ENCODE data around the gene MAP3K10.
A peak's percentile ranks its signal among the peaks of the same experiment; 100 is the strongest.

The MAP3K10 gene

DNA sequence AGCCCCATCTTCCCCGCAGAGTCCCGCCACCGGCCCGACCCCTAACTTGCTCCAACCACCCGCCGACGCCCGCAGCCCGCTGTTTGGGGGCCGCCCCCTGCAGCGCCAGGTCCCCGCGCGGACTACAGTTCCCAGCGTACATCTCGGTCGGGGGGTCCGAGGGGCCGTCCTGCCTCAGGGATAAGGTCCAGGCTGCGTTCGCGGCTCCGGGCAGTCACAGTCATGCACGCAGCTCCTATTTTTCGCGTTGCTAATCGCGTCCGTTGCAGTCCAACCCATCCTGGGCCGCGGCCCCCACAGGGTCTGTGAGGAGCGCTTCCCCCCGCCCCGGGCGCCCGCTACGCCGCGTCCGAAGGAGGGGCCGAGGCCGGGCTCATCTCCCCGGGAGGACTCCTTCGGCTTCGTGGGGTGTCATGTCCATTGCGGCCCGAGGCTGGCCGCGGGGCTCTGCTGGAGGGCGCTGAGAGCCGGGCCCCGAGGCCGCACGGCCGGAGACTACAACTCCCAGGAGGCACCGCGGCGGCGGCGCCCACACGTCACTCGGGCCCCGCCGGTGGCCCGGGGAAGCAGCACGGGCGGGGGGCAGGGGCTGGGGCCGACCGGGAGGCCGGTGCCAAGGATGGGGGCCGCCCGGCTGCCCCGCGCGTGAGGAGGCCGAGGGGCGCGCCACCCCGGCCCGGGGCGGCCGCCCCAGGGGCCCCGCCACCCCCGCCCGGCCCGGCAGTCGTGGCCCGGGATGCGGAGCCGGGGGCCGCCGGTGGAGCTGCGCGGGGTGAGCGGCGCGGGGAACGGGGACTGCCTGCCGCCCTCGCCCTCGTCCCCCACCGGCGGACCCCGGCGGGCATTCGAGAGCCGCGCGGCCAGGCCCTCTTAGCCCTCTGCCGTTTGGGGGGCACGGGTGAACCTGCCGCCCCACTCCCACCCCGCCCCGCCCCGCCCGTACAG, at the start of gene MAP3K10:
TSS of gene MAP3K10 (plus strand) at position 536 of the 945 bp plus-strand sequence. CDS start 606 bp downstream, outside the sequence.
- ATAC-seq (ENCODE audit: low read depth) (peak; percentile 88), DNase-seq (ENCODE audit: low spot score) (no peak)
- no peaks in the 10 kb centered on the region for H3K4me1 ChIP-seq (ENCODE audit: insufficient read depth, poor library complexity, severe bottlenecking)
- no peaks in the 10 kb centered on the region for H3K27me3 ChIP-seq (ENCODE audit: insufficient read depth, poor library complexity, severe bottlenecking)
- peak within 1 kb of the TSS; percentile 66 for H3K4me3 ChIP-seq (ENCODE audit: severe bottlenecking)
- no peak for TF ChIP-seq CTCF (IDR thresholded peaks at IDR 0.05; ENCODE audit: poor library complexity, severe bottlenecking)
- H3K36me3 ChIP-seq (ENCODE audit: low read depth): no peaks in the 10 kb centered on the region
- H3K27ac ChIP-seq (ENCODE audit: poor library complexity, severe bottlenecking): peak within 1 kb of the TSS; percentile 19
- H3K9me3 ChIP-seq (ENCODE audit: severe bottlenecking): no peaks in the 10 kb centered on the region

DNA sequence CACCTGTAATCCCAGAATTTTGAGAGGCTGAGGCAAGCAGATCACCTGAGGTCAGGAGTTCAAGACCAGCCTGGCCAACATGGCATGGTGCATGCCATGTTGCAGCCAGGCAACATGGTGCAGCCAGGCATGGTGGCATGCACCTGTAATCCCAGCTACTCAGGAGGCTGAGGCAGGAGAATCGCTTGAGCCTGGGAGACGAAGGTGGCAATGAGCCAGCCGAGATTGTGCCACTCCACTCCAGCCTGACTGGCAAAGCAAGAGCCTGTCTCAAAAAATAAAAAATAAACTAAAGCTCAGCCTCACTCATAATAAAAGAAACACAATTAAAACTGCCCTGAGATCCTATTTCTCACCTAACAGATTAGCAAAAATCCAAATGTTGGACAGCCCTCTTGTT, 49.7 kb upstream of the MAP3K10 start:
- no peaks in the 10 kb centered on the region for H3K27me3 ChIP-seq (ENCODE audit: insufficient read depth, poor library complexity, severe bottlenecking)
- H3K36me3 ChIP-seq (ENCODE audit: low read depth): no peaks in the 10 kb centered on the region
- TF ChIP-seq CTCF (IDR thresholded peaks at IDR 0.05; ENCODE audit: poor library complexity, severe bottlenecking): no peak
- no peaks in the 10 kb centered on the region for H3K4me1 ChIP-seq (ENCODE audit: insufficient read depth, poor library complexity, severe bottlenecking)
- no peak overlapping the region for H3K27ac ChIP-seq (ENCODE audit: poor library complexity, severe bottlenecking)
- no peaks in the 10 kb centered on the region for H3K9me3 ChIP-seq (ENCODE audit: severe bottlenecking)
- ATAC-seq (ENCODE audit: low read depth) (no peak), DNase-seq (ENCODE audit: low spot score) (no peak)
- no peak overlapping the region for H3K4me3 ChIP-seq (ENCODE audit: severe bottlenecking)

GRCh38 chr19:40143612-40144011, 47.6 kb upstream of the MAP3K10 start:
- ATAC-seq (ENCODE audit: low read depth) (no peak), DNase-seq (ENCODE audit: low spot score) (no peak)
- TF ChIP-seq CTCF (IDR thresholded peaks at IDR 0.05; ENCODE audit: poor library complexity, severe bottlenecking): no peak
- H3K27me3 ChIP-seq (ENCODE audit: insufficient read depth, poor library complexity, severe bottlenecking): no peaks in the 10 kb centered on the region
- H3K36me3 ChIP-seq (ENCODE audit: low read depth): no peaks in the 10 kb centered on the region
- H3K4me1 ChIP-seq (ENCODE audit: insufficient read depth, poor library complexity, severe bottlenecking): peaks cover 8% of the 10 kb centered on the region
- H3K27ac ChIP-seq (ENCODE audit: poor library complexity, severe bottlenecking): no peak overlapping the region
- no peak overlapping the region for H3K4me3 ChIP-seq (ENCODE audit: severe bottlenecking)
- no peaks in the 10 kb centered on the region for H3K9me3 ChIP-seq (ENCODE audit: severe bottlenecking)

DNA sequence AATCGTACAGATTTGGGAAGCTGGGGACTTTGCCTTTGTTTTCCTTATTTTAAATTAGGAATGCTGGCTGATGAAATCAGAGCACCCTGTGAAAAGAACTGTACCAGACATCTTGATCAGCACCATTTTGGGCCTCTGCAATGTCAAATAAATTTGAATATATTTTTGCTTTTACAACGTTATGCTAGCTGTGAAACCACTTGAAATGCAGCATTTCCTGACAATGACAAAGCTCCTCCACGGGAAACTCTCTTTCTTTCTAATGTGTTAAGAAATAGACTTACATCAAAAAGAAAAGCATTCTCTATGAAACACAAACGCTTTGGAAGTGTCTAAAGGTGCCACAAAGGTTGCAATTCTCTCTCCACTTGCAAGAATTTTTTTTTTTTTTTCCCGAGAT, 47.1 kb upstream of the MAP3K10 start:
- peaks cover 8% of the 10 kb centered on the region for H3K4me1 ChIP-seq (ENCODE audit: insufficient read depth, poor library complexity, severe bottlenecking)
- no peaks in the 10 kb centered on the region for H3K36me3 ChIP-seq (ENCODE audit: low read depth)
- no peak overlapping the region for H3K27ac ChIP-seq (ENCODE audit: poor library complexity, severe bottlenecking)
- no peak for TF ChIP-seq CTCF (IDR thresholded peaks at IDR 0.05; ENCODE audit: poor library complexity, severe bottlenecking)
- DNase-seq (ENCODE audit: low spot score): no peak
- ATAC-seq (ENCODE audit: low read depth): no peak
- H3K9me3 ChIP-seq (ENCODE audit: severe bottlenecking): no peaks in the 10 kb centered on the region
- no peaks in the 10 kb centered on the region for H3K27me3 ChIP-seq (ENCODE audit: insufficient read depth, poor library complexity, severe bottlenecking)
- H3K4me3 ChIP-seq (ENCODE audit: severe bottlenecking): no peak overlapping the region
